ENCODE results near the gene KCNC1. TPM values are rescaled to one million over a fixed set of nuclear protein-coding genes. Genes with fewer than 3 reads are reported as not detected.

The KCNC1 gene
- total RNA-seq, 3 donors from 2014 or later = 0.29 to 0.66 (median 0.34) TPM

- Histone ChIP-seq H3K4me3 (no peak overlapping the region), H3K9me3 (no peaks in the 10 kb centered on the region), H3K4me1 (ENCODE audit: low read depth) (no peaks in the 10 kb centered on the region), H3K36me3 (ENCODE audit: low read depth) (no peaks in the 10 kb centered on the region)
- ATAC-seq = no peak
- DNase-seq = no peak
- no peak for TF ChIP-seq CTCF (IDR thresholded peaks at IDR 0.05)
- intact Hi-C loops (cut with DNase I, micrococcal nuclease) = no loop called here
Observed at GRCh38 chr11:17707830-17708229, 26.8 kb upstream of the KCNC1 start.

GRCh38 chr11:17711836-17712235 is 22.7 kb upstream of the KCNC1 start:
- Histone ChIP-seq H3K36me3 (ENCODE audit: low read depth) (no peaks in the 10 kb centered on the region), H3K9me3 (no peaks in the 10 kb centered on the region), H3K4me1 (ENCODE audit: low read depth) (no peaks in the 10 kb centered on the region), H3K4me3 (no peak overlapping the region)
- intact Hi-C loops (cut with DNase I, micrococcal nuclease) = no loop called here
- no peak for TF ChIP-seq CTCF (IDR thresholded peaks at IDR 0.05)
- no peak for DNase-seq
- no peak for ATAC-seq

- no peaks in the 10 kb centered on the region for H3K9me3 ChIP-seq
- intact Hi-C loops (cut with DNase I, micrococcal nuclease) = no loop called here
- no peaks in the 10 kb centered on the region for H3K36me3 ChIP-seq (ENCODE audit: low read depth)
- no peak overlapping the region for H3K4me3 ChIP-seq
- TF ChIP-seq CTCF (IDR thresholded peaks at IDR 0.05) = no peak
- H3K4me1 ChIP-seq (ENCODE audit: low read depth) = no peaks in the 10 kb centered on the region
- ATAC-seq (no peak), DNase-seq (no peak)
Observed at GRCh38 chr11:17713851-17714250, 20.7 kb upstream of the KCNC1 start.

GRCh38 chr11:17714356-17714854 is 20.2 kb upstream of the KCNC1 start:
- Histone ChIP-seq H3K4me3 (no peak overlapping the region), H3K4me1 (ENCODE audit: low read depth) (no peaks in the 10 kb centered on the region), H3K9me3 (no peaks in the 10 kb centered on the region), H3K36me3 (ENCODE audit: low read depth) (no peaks in the 10 kb centered on the region)
- intact Hi-C loops (cut with DNase I, micrococcal nuclease) = no loop called here
- DNase-seq (no peak), ATAC-seq (no peak)
- no peak for TF ChIP-seq CTCF (IDR thresholded peaks at IDR 0.05)

- TF ChIP-seq CTCF (IDR thresholded peaks at IDR 0.05) = no peak
- H3K9me3 ChIP-seq = no peaks in the 10 kb centered on the region
- ATAC-seq (no peak), DNase-seq (no peak)
- no peaks in the 10 kb centered on the region for H3K36me3 ChIP-seq (ENCODE audit: low read depth)
- H3K4me3 ChIP-seq = no peak overlapping the region
- no peaks in the 10 kb centered on the region for H3K4me1 ChIP-seq (ENCODE audit: low read depth)
- intact Hi-C loops (cut with DNase I, micrococcal nuclease) = no loop called here
Observed at GRCh38 chr11:17714870-17715269, 19.7 kb upstream of the KCNC1 start.

- H3K4me3 ChIP-seq = no peak overlapping the region
- TF ChIP-seq CTCF (IDR thresholded peaks at IDR 0.05) = no peak
- intact Hi-C loops (cut with DNase I, micrococcal nuclease) = no loop called here
- DNase-seq (no peak), ATAC-seq (no peak)
- H3K9me3 ChIP-seq = no peaks in the 10 kb centered on the region
- no peaks in the 10 kb centered on the region for H3K36me3 ChIP-seq (ENCODE audit: low read depth)
- H3K4me1 ChIP-seq (ENCODE audit: low read depth) = no peaks in the 10 kb centered on the region
Observed at GRCh38 chr11:17716807-17717206, 17.8 kb upstream of the KCNC1 start.
